ENCODE data around the gene PDXK. TPM values are rescaled to one million over a fixed set of nuclear protein-coding genes. Genes with fewer than 3 reads are reported as not detected.

PDXK gene
- polyA plus RNA-seq, 3 donors = 128 to 214 (median 210) TPM

GRCh38 chr21:43808832-43809251, 89.9 kb downstream of the PDXK start:
- TF ChIP-seq CTCF (IDR thresholded peaks at IDR 0.05) = no peak

GRCh38 chr21:43809346-43809799, 90.4 kb downstream of the PDXK start:
- Mint-ChIP-seq H3K27me3 (ENCODE audit: low read depth in 3 of 3) (peaks cover 0 to 1% (median 0%) of the 10 kb centered on the region in 3 donors), H3K4me1 (peaks cover 79% of the 10 kb centered on the region), H3K27ac (peak overlapping the region in 1 of 7 donors; percentile 18), H3K9me3 (peaks cover 0 to 2% (median 0%) of the 10 kb centered on the region in 7 donors), H3K4me3 (peak overlapping the region in 1 of 2 donors; percentile 16), H3K36me3 (peaks cover 33 to 50% of the 10 kb centered on the region in 2 donors)
- no peak overlapping the region for H3K9ac ChIP-seq (ENCODE audit: insufficient read depth, low read length, poor library complexity, severe bottlenecking)
- no peaks in the 10 kb centered on the region for H3K27me3 ChIP-seq (ENCODE audit: control insufficient read depth in 2 of 2, insufficient read depth in 2 of 2, low read length in 2 of 2)
- peaks cover 59% of the 10 kb centered on the region for H3K79me2 ChIP-seq (ENCODE audit: insufficient read depth, low read length)
- peaks cover 52% of the 10 kb centered on the region for H4K20me1 ChIP-seq (ENCODE audit: insufficient read depth, low read length)
- peaks cover 81 to 93% of the 10 kb centered on the region in 2 donors for H3K4me1 ChIP-seq (ENCODE audit: control insufficient read depth in 1 of 2, insufficient read depth in 2 of 2, low read length in 2 of 2)
- H3K27ac ChIP-seq (ENCODE audit: low read depth in 1 of 2, low read length in 2 of 2) = peak overlapping the region in 1 of 2 donors; percentile 28
- H3K9me3 ChIP-seq (replicated peaks in 1 of 2; ENCODE audit: control insufficient read depth in 1 of 2, insufficient read depth in 1 of 2, low read length in 2 of 2) = no peaks in the 10 kb centered on the region
- no peak overlapping the region for H2AFZ ChIP-seq (ENCODE audit: insufficient read depth, low read depth, low read length, poor library complexity, severe bottlenecking)
- H3K4me3 ChIP-seq (replicated peaks in 1 of 3; ENCODE audit: low read depth in 2 of 3, low read length in 3 of 3) = no peak overlapping the region
- TF ChIP-seq CTCF (IDR thresholded peaks at IDR 0.05) = no peak
- peaks cover 35 to 46% of the 10 kb centered on the region in 2 donors for H3K36me3 ChIP-seq (replicated peaks in 1 of 2; ENCODE audit: control insufficient read depth in 1 of 2, insufficient read depth in 2 of 2, low read length in 2 of 2)
- no peak overlapping the region for H3K4me2 ChIP-seq (replicated peaks; ENCODE audit: extremely low read depth, low read length, poor library complexity, severe bottlenecking)
- DNase-seq = no peak
- WGBS (ENCODE audit: insufficient coverage) = 95% methylated on average over 8 of the region's 16 CpGs
- intact Hi-C loops (cut with micrococcal nuclease) = no loop called here

More at GRCh38 chr21:43808832-43809251, 89.9 kb downstream of the PDXK start:
- Mint-ChIP-seq H3K27ac (peak overlapping the region in 1 of 7 donors; percentile 18), H3K36me3 (peaks cover 34 to 52% of the 10 kb centered on the region in 2 donors), H3K27me3 (ENCODE audit: low read depth in 3 of 3) (peaks cover 0 to 1% (median 0%) of the 10 kb centered on the region in 3 donors), H3K4me3 (no peak overlapping the region), H3K9me3 (peaks cover 0 to 2% (median 0%) of the 10 kb centered on the region in 7 donors), H3K4me1 (peaks cover 82% of the 10 kb centered on the region)
- Histone ChIP-seq H3K27ac (ENCODE audit: low read depth in 1 of 2, low read length in 2 of 2) (no peak overlapping the region), H3K9me3 (replicated peaks in 1 of 2; ENCODE audit: control insufficient read depth in 1 of 2, insufficient read depth in 1 of 2, low read length in 2 of 2) (no peaks in the 10 kb centered on the region), H3K79me2 (ENCODE audit: insufficient read depth, low read length) (peaks cover 64% of the 10 kb centered on the region), H3K4me3 (replicated peaks in 1 of 3; ENCODE audit: low read depth in 2 of 3, low read length in 3 of 3) (no peak overlapping the region), H3K36me3 (replicated peaks in 1 of 2; ENCODE audit: control insufficient read depth in 1 of 2, insufficient read depth in 2 of 2, low read length in 2 of 2) (peaks cover 35 to 46% of the 10 kb centered on the region in 2 donors), H3K4me2 (replicated peaks; ENCODE audit: extremely low read depth, low read length, poor library complexity, severe bottlenecking) (no peak overlapping the region), H2AFZ (ENCODE audit: insufficient read depth, low read depth, low read length, poor library complexity, severe bottlenecking) (no peak overlapping the region), H3K4me1 (ENCODE audit: control insufficient read depth in 1 of 2, insufficient read depth in 2 of 2, low read length in 2 of 2) (peaks cover 86 to 98% of the 10 kb centered on the region in 2 donors), H3K27me3 (ENCODE audit: control insufficient read depth in 2 of 2, insufficient read depth in 2 of 2, low read length in 2 of 2) (no peaks in the 10 kb centered on the region), H3K9ac (ENCODE audit: insufficient read depth, low read length, poor library complexity, severe bottlenecking) (no peak overlapping the region), H4K20me1 (ENCODE audit: insufficient read depth, low read length) (peaks cover 52% of the 10 kb centered on the region)
- no peak for DNase-seq
- 92% methylated on average over 20 of the region's 22 CpGs for WGBS (ENCODE audit: insufficient coverage)
- intact Hi-C loops (cut with micrococcal nuclease) = no loop called here

All from CD14-positive monocyte (primary cell).